ENCODE results near the gene ATP6V1F.
"Not testable (repeated sequence)": the region's sequence is repeated elsewhere in the genome, so short reads cannot be mapped to it uniquely, and the experiment has no call there.

ATP6V1F gene

GRCh38 chr7:128911423-128912031 lies 48.9 kb downstream of the ATP6V1F start:
- Histone ChIP-seq H3K4me3 (replicated peaks; ENCODE audit: low read depth, low read length) (no peak overlapping the region), H3K36me3 (ENCODE audit: control insufficient read depth, insufficient read depth, low read length) (no peaks in the 10 kb centered on the region), H3K27me3 (replicated peaks; ENCODE audit: control insufficient read depth, insufficient read depth, low read length) (no peaks in the 10 kb centered on the region)
- TF ChIP-seq, protein P1, sequence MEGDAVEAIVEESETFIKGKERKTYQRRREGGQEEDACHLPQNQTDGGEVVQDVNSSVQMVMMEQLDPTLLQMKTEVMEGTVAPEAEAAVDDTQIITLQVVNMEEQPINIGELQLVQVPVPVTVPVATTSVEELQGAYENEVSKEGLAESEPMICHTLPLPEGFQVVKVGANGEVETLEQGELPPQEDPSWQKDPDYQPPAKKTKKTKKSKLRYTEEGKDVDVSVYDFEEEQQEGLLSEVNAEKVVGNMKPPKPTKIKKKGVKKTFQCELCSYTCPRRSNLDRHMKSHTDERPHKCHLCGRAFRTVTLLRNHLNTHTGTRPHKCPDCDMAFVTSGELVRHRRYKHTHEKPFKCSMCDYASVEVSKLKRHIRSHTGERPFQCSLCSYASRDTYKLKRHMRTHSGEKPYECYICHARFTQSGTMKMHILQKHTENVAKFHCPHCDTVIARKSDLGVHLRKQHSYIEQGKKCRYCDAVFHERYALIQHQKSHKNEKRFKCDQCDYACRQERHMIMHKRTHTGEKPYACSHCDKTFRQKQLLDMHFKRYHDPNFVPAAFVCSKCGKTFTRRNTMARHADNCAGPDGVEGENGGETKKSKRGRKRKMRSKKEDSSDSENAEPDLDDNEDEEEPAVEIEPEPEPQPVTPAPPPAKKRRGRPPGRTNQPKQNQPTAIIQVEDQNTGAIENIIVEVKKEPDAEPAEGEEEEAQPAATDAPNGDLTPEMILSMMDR (IDR thresholded peaks at IDR 0.05; ENCODE audit: insufficient read depth, low read length, poor library complexity, severe bottlenecking): no peak
- DNase-seq (ENCODE audit: extremely low read depth, insufficient read length): no peak

- TF ChIP-seq, protein P1 (IDR thresholded peaks at IDR 0.05; ENCODE audit: insufficient read depth, low read length, poor library complexity, severe bottlenecking): no peak
- no peak for DNase-seq (ENCODE audit: extremely low read depth, insufficient read length)
- Histone ChIP-seq H3K4me3 (replicated peaks; ENCODE audit: low read depth, low read length) (no peak overlapping the region), H3K36me3 (ENCODE audit: control insufficient read depth, insufficient read depth, low read length) (no peaks in the 10 kb centered on the region), H3K27me3 (replicated peaks; ENCODE audit: control insufficient read depth, insufficient read depth, low read length) (no peaks in the 10 kb centered on the region)
Observed at GRCh38 chr7:128912281-128912680, 49.6 kb downstream of the ATP6V1F start.

GRCh38 chr7:128912709-128913495 lies 50.2 kb downstream of the ATP6V1F start:
- not testable (repeated sequence) for H3K36me3 ChIP-seq (ENCODE audit: control insufficient read depth, insufficient read depth, low read length); H3K27me3 ChIP-seq (replicated peaks; ENCODE audit: control insufficient read depth, insufficient read depth, low read length); H3K4me3 ChIP-seq (replicated peaks; ENCODE audit: low read depth, low read length); DNase-seq (ENCODE audit: extremely low read depth, insufficient read length)

DNA sequence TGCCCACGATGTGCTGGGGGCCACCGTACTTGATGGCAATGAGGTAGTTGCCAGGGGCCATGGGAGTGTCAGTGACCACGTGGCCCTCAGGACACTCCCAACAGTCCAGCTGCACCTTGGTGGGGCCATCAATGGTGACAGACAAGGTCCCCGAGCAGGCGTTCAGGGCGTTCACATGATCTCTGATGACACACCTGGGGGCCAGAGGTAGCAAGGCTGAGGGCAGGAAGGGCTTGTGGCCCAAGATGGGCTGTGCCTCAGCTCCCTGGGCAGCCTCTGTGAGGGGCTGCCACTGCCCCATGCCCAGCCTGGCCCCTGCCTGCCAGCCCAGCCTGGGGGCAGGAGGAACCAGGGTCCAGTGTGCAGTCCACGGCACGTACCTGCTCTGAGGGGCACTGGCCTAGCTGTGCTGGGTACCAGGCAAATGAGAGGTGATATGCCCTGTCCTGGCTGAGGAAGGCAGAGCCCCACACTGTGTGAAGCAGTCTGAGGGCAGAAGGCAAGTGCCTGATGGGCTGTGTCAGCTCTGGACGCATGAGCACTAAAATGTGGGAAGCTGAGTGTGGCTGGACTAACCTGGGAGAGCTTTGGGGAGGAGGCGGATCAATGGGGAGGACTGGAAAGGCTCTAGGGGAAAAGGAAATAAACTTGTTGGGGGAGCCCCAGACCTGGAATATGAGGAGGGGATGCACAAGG lies 51.4 kb downstream of the ATP6V1F start:
- TF ChIP-seq, protein P1 (IDR thresholded peaks at IDR 0.05; ENCODE audit: insufficient read depth, low read length, poor library complexity, severe bottlenecking): no peak
- Histone ChIP-seq H3K4me3 (replicated peaks; ENCODE audit: low read depth, low read length) (no peak overlapping the region), H3K27me3 (replicated peaks; ENCODE audit: control insufficient read depth, insufficient read depth, low read length) (no peaks in the 10 kb centered on the region), H3K36me3 (ENCODE audit: control insufficient read depth, insufficient read depth, low read length) (no peaks in the 10 kb centered on the region)
- no peak for DNase-seq (ENCODE audit: extremely low read depth, insufficient read length)

GRCh38 chr7:128914566-128915151 lies 52.0 kb downstream of the ATP6V1F start:
- TF ChIP-seq, protein P1 (IDR thresholded peaks at IDR 0.05; ENCODE audit: insufficient read depth, low read length, poor library complexity, severe bottlenecking): peak; percentile 27
- Histone ChIP-seq H3K4me3 (replicated peaks; ENCODE audit: low read depth, low read length) (no peak overlapping the region), H3K27me3 (replicated peaks; ENCODE audit: control insufficient read depth, insufficient read depth, low read length) (no peaks in the 10 kb centered on the region), H3K36me3 (ENCODE audit: control insufficient read depth, insufficient read depth, low read length) (no peaks in the 10 kb centered on the region)
- peak; percentile 71 for DNase-seq (ENCODE audit: extremely low read depth, insufficient read length)

Measured in GM06990 (cell line).